ENCODE data around the gene KLK15.

GRCh38 chr19:50792272-50793250 lies 40.8 kb downstream of the KLK15 start:
- TF ChIP-seq POLR2AphosphoS5 (IDR thresholded peaks at IDR 0.05) (no peak), POLR2A (IDR thresholded peaks at IDR 0.05) (no peak), CTCF (IDR thresholded peaks at IDR 0.05) (no peak)

Data from gastroesophageal sphincter (tissue), 3 donors.